Neural cell (in vitro differentiated cells): Measurements from ENCODE around the gene OSCAR. TPM values are rescaled to one million over a fixed set of nuclear protein-coding genes. Genes with fewer than 3 reads are reported as not detected.

Experiments used
- H2AFZ ChIP-seq: fragments of 200-600, 300-800 bp; sonication (generic), shearing (Covaris generic); 2 replicates; pipeline ENCODE4 v1.6.0; 2014; ENCODE audit warnings: low read depth, mild to moderate bottlenecking, antibody characterized with exemption, low read length, moderate library complexity
- H3F3A ChIP-seq: fragments of 200-600 bp; shearing (Covaris generic); 2 replicates; pipeline ENCODE4 v1.6.1; 2016; ENCODE audit warnings: mild to moderate bottlenecking, moderate library complexity, mixed read lengths, antibody characterized with exemption, low read length; ENCODE audit not compliant: insufficient read depth, poor library complexity, severe bottlenecking
- H3K27ac ChIP-seq: fragments of 200-600, 300-800 bp; sonication (generic), shearing (Covaris generic); 2 replicates; pipeline ENCODE4 v1.5.1; 2014; ENCODE audit warnings: mild to moderate bottlenecking, low read length, moderate library complexity
- H3K27me3 ChIP-seq: fragments of 300-800, 200-600 bp; sonication (generic), shearing (Covaris generic); 2 replicates; pipeline ENCODE4 v1.6.0; 2014; ENCODE audit warnings: mild to moderate bottlenecking, low read depth, low read length, moderate library complexity; ENCODE audit not compliant: insufficient read depth
- H3K36me3 ChIP-seq: fragments of 300-800, 200-600 bp; sonication (generic), shearing (Covaris generic); 2 replicates; pipeline ENCODE4 v1.5.1; 2014; ENCODE audit warnings: mild to moderate bottlenecking, antibody characterized with exemption, low read length, moderate library complexity; ENCODE audit not compliant: insufficient read depth
- H3K4me2 ChIP-seq: fragments of 300-800, 200-600 bp; sonication (generic), shearing (Covaris generic); 2 replicates; pipeline ENCODE4 v1.6.0; 2014; ENCODE audit warnings: mild to moderate bottlenecking, low read length
- H3K4me3 ChIP-seq: fragments of 300-800, 200-600 bp; sonication (generic), shearing (Covaris generic); 2 replicates; pipeline ENCODE4 v1.5.1; 2014; ENCODE audit warnings: mild to moderate bottlenecking, low read length, moderate library complexity
- H3K79me2 ChIP-seq: fragments of 200-600 bp; shearing (Covaris generic); replicated peaks from 2 replicates; pipeline ENCODE4 v1.6.0; 2014; ENCODE audit warnings: mild to moderate bottlenecking, low read length, moderate library complexity; ENCODE audit not compliant: insufficient read depth
- H3K9ac ChIP-seq: fragments of 300-800, 200-600 bp; sonication (generic), shearing (Covaris generic); 2 replicates; pipeline ENCODE4 v1.6.1; 2016; ENCODE audit warnings: mild to moderate bottlenecking, low read length, mixed read lengths
- H3K9me2 ChIP-seq: fragments of 200-600 bp; shearing (Covaris generic); 2 replicates; pipeline ENCODE4 v1.6.1; 2016; ENCODE audit warnings: mild to moderate bottlenecking, low read length, mixed read lengths; ENCODE audit not compliant: insufficient read depth
- H3K9me3 ChIP-seq: fragments of 200-600, 300-800 bp; sonication (generic), shearing (Covaris generic); 2 replicates; pipeline ENCODE4 v1.6.1; 2016; ENCODE audit warnings: mild to moderate bottlenecking, mixed run types, low read length, moderate library complexity, mixed read lengths
- H4K20me1 ChIP-seq: fragments of 200-600 bp; shearing (Covaris generic); 2 replicates; pipeline ENCODE4 v1.6.1; 2016; ENCODE audit warnings: mild to moderate bottlenecking, mixed run types; ENCODE audit not compliant: insufficient read depth
- EP300 ChIP-seq: fragments of 450-650 bp; conservative IDR thresholded peaks from 2 replicates; pipeline ENCODE4 v1.6.1; 2014; ENCODE audit warnings: antibody characterized with exemption, mild to moderate bottlenecking, moderate library complexity; ENCODE audit not compliant: poor library complexity, severe bottlenecking
- EZH2 ChIP-seq: fragments of 200-600, 300-800 bp; shearing (Covaris generic), sonication (generic); IDR thresholded peaks from 2 replicates; pipeline ENCODE4 v1.6.1; 2014; ENCODE audit warnings: antibody characterized with exemption, low read length, borderline replicate concordance, mild to moderate bottlenecking; ENCODE audit not compliant: insufficient read depth, poor library complexity, severe bottlenecking
- MXI1 ChIP-seq: fragments of 450-650 bp; conservative IDR thresholded peaks from 2 replicates; pipeline ENCODE4 v1.6.1; 2014; ENCODE audit warnings: antibody characterized with exemption, mild to moderate bottlenecking; ENCODE audit not compliant: poor library complexity, severe bottlenecking
- POLR2AphosphoS5 ChIP-seq: IDR thresholded peaks from 2 replicates; pipeline ENCODE4 v1.6.1; 2012
- RAD21 ChIP-seq: fragments of 450-650 bp; conservative IDR thresholded peaks from 2 replicates; pipeline ENCODE4 v1.6.1; 2014; ENCODE audit warnings: antibody characterized with exemption, mild to moderate bottlenecking, moderate library complexity
- SMC3 ChIP-seq: fragments of 450-650 bp; conservative IDR thresholded peaks from 2 replicates; pipeline ENCODE4 v1.6.1; 2014; ENCODE audit warnings: antibody characterized with exemption, mild to moderate bottlenecking, moderate library complexity; ENCODE audit not compliant: poor library complexity
- TAF1 ChIP-seq: IDR thresholded peaks from 2 replicates; pipeline ENCODE4 v1.6.1; 2012; ENCODE audit warnings: low read depth
- polyA plus RNA-seq: library from polyadenylated mRNA; depleted of rRNA; stranded (reverse); fragments of >200 nt; gene quantifications from 2 replicates; pipeline ENCODE4 v1.2.3, GENCODE V29; 2014
- TF ChIP-seq, protein P1 (sequence below): fragments of 450-650 bp; IDR thresholded peaks from 2 replicates; pipeline ENCODE4 v1.5.1; 2014; ENCODE audit warnings: antibody characterized with exemption, mild to moderate bottlenecking, moderate library complexity; ENCODE audit not compliant: poor library complexity, severe bottlenecking
- TF ChIP-seq, protein P2 (sequence below): IDR thresholded peaks from 2 replicates; pipeline ENCODE4 v1.6.1; 2012; ENCODE audit warnings: borderline replicate concordance

OSCAR gene
- polyA plus RNA-seq, 1 donor from 2014 or later: 0.20 TPM

DNA sequence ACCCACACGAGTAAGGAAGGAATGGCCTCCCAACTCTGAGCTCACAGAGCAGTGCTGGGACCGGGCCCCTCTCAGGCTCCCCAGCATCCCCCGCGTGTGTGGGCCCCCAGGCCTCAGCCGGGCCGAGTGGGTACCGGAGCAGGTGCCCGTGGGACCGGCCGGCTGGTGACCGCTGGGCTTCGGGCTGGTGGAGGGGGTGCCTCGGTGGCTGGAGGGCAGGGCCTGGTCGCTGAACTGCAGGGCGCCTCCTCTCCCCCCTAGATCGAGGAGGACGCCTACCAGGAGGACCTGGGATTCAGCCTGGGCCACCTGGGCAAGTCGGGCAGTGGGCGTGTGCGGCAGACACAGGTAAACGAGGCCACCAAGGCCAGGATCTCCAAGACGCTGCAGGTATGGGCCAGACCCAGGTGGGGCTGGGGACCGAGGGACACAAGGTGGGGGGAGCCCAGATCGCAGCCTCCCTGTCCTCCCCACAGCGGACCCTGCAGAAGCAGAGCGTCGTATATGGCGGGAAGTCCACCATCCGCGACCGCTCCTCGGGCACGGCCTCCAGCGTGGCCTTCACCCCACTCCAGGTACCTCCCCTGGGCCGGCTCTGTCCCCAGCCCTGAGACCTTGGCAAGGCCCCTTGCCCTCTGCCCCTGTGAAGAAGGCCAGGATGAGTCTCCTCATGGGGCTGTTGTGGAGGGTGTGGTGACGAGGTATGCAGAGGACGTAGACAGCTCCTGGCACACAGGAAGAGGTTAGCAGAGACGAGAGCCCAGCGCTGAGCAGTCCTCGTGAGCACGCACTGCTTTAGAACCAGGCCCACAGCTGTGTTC is 28.4 kb upstream of the OSCAR start:
- H3K9me2 ChIP-seq: no peaks in the 10 kb centered on the region
- TF ChIP-seq EZH2: no peak
- TF ChIP-seq POLR2AphosphoS5: no peak
- no peak for TF ChIP-seq MXI1
- TF ChIP-seq, protein P1, sequence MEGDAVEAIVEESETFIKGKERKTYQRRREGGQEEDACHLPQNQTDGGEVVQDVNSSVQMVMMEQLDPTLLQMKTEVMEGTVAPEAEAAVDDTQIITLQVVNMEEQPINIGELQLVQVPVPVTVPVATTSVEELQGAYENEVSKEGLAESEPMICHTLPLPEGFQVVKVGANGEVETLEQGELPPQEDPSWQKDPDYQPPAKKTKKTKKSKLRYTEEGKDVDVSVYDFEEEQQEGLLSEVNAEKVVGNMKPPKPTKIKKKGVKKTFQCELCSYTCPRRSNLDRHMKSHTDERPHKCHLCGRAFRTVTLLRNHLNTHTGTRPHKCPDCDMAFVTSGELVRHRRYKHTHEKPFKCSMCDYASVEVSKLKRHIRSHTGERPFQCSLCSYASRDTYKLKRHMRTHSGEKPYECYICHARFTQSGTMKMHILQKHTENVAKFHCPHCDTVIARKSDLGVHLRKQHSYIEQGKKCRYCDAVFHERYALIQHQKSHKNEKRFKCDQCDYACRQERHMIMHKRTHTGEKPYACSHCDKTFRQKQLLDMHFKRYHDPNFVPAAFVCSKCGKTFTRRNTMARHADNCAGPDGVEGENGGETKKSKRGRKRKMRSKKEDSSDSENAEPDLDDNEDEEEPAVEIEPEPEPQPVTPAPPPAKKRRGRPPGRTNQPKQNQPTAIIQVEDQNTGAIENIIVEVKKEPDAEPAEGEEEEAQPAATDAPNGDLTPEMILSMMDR: no peak
- TF ChIP-seq RAD21: no peak
- TF ChIP-seq SMC3: no peak
- TF ChIP-seq, protein P2, sequence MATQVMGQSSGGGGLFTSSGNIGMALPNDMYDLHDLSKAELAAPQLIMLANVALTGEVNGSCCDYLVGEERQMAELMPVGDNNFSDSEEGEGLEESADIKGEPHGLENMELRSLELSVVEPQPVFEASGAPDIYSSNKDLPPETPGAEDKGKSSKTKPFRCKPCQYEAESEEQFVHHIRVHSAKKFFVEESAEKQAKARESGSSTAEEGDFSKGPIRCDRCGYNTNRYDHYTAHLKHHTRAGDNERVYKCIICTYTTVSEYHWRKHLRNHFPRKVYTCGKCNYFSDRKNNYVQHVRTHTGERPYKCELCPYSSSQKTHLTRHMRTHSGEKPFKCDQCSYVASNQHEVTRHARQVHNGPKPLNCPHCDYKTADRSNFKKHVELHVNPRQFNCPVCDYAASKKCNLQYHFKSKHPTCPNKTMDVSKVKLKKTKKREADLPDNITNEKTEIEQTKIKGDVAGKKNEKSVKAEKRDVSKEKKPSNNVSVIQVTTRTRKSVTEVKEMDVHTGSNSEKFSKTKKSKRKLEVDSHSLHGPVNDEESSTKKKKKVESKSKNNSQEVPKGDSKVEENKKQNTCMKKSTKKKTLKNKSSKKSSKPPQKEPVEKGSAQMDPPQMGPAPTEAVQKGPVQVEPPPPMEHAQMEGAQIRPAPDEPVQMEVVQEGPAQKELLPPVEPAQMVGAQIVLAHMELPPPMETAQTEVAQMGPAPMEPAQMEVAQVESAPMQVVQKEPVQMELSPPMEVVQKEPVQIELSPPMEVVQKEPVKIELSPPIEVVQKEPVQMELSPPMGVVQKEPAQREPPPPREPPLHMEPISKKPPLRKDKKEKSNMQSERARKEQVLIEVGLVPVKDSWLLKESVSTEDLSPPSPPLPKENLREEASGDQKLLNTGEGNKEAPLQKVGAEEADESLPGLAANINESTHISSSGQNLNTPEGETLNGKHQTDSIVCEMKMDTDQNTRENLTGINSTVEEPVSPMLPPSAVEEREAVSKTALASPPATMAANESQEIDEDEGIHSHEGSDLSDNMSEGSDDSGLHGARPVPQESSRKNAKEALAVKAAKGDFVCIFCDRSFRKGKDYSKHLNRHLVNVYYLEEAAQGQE: no peak
- TF ChIP-seq TAF1: no peak
- TF ChIP-seq EP300: no peak
- H3K4me2 ChIP-seq: no peak overlapping the region
- H3F3A ChIP-seq: no peaks in the 10 kb centered on the region
- H3K9me3 ChIP-seq: no peaks in the 10 kb centered on the region
- no peak overlapping the region for H2AFZ ChIP-seq
- H3K4me3 ChIP-seq: no peak overlapping the region
- no peaks in the 10 kb centered on the region for H4K20me1 ChIP-seq
- H3K79me2 ChIP-seq: no peaks in the 10 kb centered on the region
- no peaks in the 10 kb centered on the region for H3K27me3 ChIP-seq
- no peaks in the 10 kb centered on the region for H3K36me3 ChIP-seq
- H3K27ac ChIP-seq: no peak overlapping the region
- H3K9ac ChIP-seq: no peak overlapping the region

DNA sequence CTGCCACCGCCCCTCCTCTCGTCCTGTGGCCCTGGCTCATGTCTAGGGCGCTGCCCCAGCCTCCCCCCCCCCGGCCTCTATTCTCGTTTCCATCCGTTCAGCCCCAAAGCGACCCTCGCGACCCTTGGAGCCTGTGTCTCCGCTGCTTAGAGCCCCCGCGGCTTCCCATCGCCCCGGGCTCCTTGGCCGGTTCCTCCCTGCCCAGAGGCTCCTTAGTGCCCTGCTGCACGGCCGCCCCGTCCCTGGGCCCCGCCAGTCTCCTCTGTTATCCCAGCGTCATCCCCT is 27.8 kb upstream of the OSCAR start:
- H3F3A ChIP-seq: no peaks in the 10 kb centered on the region
- no peak overlapping the region for H3K27ac ChIP-seq
- H3K4me2 ChIP-seq: no peak overlapping the region
- no peak overlapping the region for H2AFZ ChIP-seq
- H3K36me3 ChIP-seq: no peaks in the 10 kb centered on the region
- H3K9ac ChIP-seq: no peak overlapping the region
- no peaks in the 10 kb centered on the region for H3K79me2 ChIP-seq
- no peaks in the 10 kb centered on the region for H3K9me3 ChIP-seq
- no peaks in the 10 kb centered on the region for H3K27me3 ChIP-seq
- H3K4me3 ChIP-seq: no peak overlapping the region
- H3K9me2 ChIP-seq: no peaks in the 10 kb centered on the region
- no peak for TF ChIP-seq MXI1
- TF ChIP-seq POLR2AphosphoS5: no peak
- TF ChIP-seq TAF1: no peak
- TF ChIP-seq, protein P2: no peak
- no peak for TF ChIP-seq EP300
- no peak for TF ChIP-seq EZH2
- no peak for TF ChIP-seq RAD21
- TF ChIP-seq, protein P1: no peak
- TF ChIP-seq SMC3: no peak
- H4K20me1 ChIP-seq: no peaks in the 10 kb centered on the region
